BE2C (cell line): ENCODE data around the gene MARF1.

ENCODE experiments used
- DNase-seq: peaks from one replicate; pipeline ENCODE4 v3.0.0-alpha.2; 2020
- H3K27me3 ChIP-seq: fragments of 250-450 bp; sonication (Bioruptor Pico); 2 replicates; pipeline ENCODE4 v1.5.1; 2020; ENCODE audit warnings: mild to moderate bottlenecking
- H3K36me3 ChIP-seq: fragments of 250-450 bp; sonication (Bioruptor Pico); 2 replicates; pipeline ENCODE4 v1.5.1; 2020; ENCODE audit warnings: mild to moderate bottlenecking
- H3K4me1 ChIP-seq: fragments of 250-450 bp; sonication (Bioruptor Pico); 2 replicates; pipeline ENCODE4 v1.5.1; 2020
- H3K4me3 ChIP-seq: 2 replicates; pipeline ENCODE4 v1.5.1; 2011; ENCODE audit warnings: low read depth, low read length
- H3K9me3 ChIP-seq: fragments of 250-450 bp; sonication (Bioruptor Pico); 2 replicates; pipeline ENCODE4 v1.5.1; 2020
- CTCF ChIP-seq: IDR thresholded peaks from 2 replicates; pipeline ENCODE4 v1.5.1; 2012; ENCODE audit warnings: mild to moderate bottlenecking, low read depth, low read length

MARF1 gene

GRCh38 chr16:15586716-15587115 lies 56.2 kb downstream of the MARF1 start:
- DNase-seq = no peak
- Histone ChIP-seq H3K4me3 (no peak overlapping the region), H3K36me3 (no peaks in the 10 kb centered on the region)

GRCh38 chr16:15585956-15586355 lies 57.0 kb downstream of the MARF1 start:
- Histone ChIP-seq H3K27me3 (no peaks in the 10 kb centered on the region), H3K9me3 (no peaks in the 10 kb centered on the region), H3K36me3 (no peaks in the 10 kb centered on the region), H3K4me3 (no peak overlapping the region), H3K4me1 (no peaks in the 10 kb centered on the region; the same call in 1 of the 2 replicates)
- DNase-seq = no peak
- no peak for TF ChIP-seq CTCF

More at GRCh38 chr16:15586716-15587115, 56.2 kb downstream of the MARF1 start:
- H3K27me3 ChIP-seq = no peaks in the 10 kb centered on the region
- H3K9me3 ChIP-seq = no peaks in the 10 kb centered on the region
- H3K4me1 ChIP-seq = no peaks in the 10 kb centered on the region; the same call in 1 of the 2 replicates
- TF ChIP-seq CTCF = no peak

GRCh38 chr16:15583526-15583925 lies 59.4 kb downstream of the MARF1 start:
- no peaks in the 10 kb centered on the region for H3K9me3 ChIP-seq
- no peak for DNase-seq
- H3K4me3 ChIP-seq = no peak overlapping the region
- H3K36me3 ChIP-seq = no peaks in the 10 kb centered on the region
- TF ChIP-seq CTCF = no peak
- H3K27me3 ChIP-seq = no peaks in the 10 kb centered on the region
- H3K4me1 ChIP-seq = no peaks in the 10 kb centered on the region

- H3K36me3 ChIP-seq = no peaks in the 10 kb centered on the region
- DNase-seq = no peak
Measured at GRCh38 chr16:15581127-15581815, 61.7 kb downstream of the MARF1 start.

GRCh38 chr16:15578824-15579223 lies 64.1 kb downstream of the MARF1 start:
- Histone ChIP-seq H3K9me3 (no peaks in the 10 kb centered on the region; the same call in 1 of the 2 replicates), H3K36me3 (no peaks in the 10 kb centered on the region), H3K27me3 (no peaks in the 10 kb centered on the region), H3K4me3 (no peak overlapping the region), H3K4me1 (peaks cover 14% of the 10 kb centered on the region)
- DNase-seq = no peak
- TF ChIP-seq CTCF = no peak

More at GRCh38 chr16:15581127-15581815, 61.7 kb downstream of the MARF1 start:
- no peak for TF ChIP-seq CTCF
- H3K4me1 ChIP-seq = peaks cover 10% of the 10 kb centered on the region
- H3K27me3 ChIP-seq = no peaks in the 10 kb centered on the region
- no peaks in the 10 kb centered on the region; the same call in 1 of the 2 replicates for H3K9me3 ChIP-seq
- no peak overlapping the region for H3K4me3 ChIP-seq
